Coronary artery (tissue), 2 donors: Measurements from ENCODE around the gene NCAPG.

ENCODE experiments used
- DNase-seq: peaks from one replicate; pipeline ENCODE4 v3.0.0-alpha.2; 2017; ENCODE audit warnings: low spot score
- H3K27ac ChIP-seq, 2 donors: fragments of 200-600 bp; sonication (generic); one replicate each; pipeline ENCODE4 v1.5.1; 2016 to 2019
- H3K4me3 ChIP-seq: fragments of 200-600 bp; sonication (generic); 2 replicates; pipeline ENCODE4 v1.5.1; 2016; ENCODE audit warnings: mild to moderate bottlenecking, moderate library complexity
- CTCF ChIP-seq: fragments of 200-600 bp; sonication (generic); IDR thresholded peaks from one replicate; pipeline ENCODE4 v1.5.1; 2019; ENCODE audit warnings: antibody characterized with exemption

Gene NCAPG

GRCh38 chr4:17794730-17795129 lies 16.0 kb upstream of the NCAPG start:
- Histone ChIP-seq H3K27ac (no peak overlapping the region), H3K4me3 (no peak overlapping the region)
- no peak for TF ChIP-seq CTCF
- no peak for DNase-seq

- no peak for TF ChIP-seq CTCF
- no peak for DNase-seq
- Histone ChIP-seq H3K4me3 (no peak overlapping the region), H3K27ac (no peak overlapping the region)
These were observed 13.0 kb upstream of the NCAPG start for GRCh38 chr4:17797808-17798207.

GRCh38 chr4:17805580-17806155 lies 5.1 kb upstream of the NCAPG start:
- H3K27ac ChIP-seq = no peak overlapping the region
- no peak for TF ChIP-seq CTCF
- H3K4me3 ChIP-seq = no peak overlapping the region
- no peak for DNase-seq

GRCh38 chr4:17807446-17807845 lies 3.3 kb upstream of the NCAPG start:
- no peak for DNase-seq
- H3K27ac ChIP-seq = no peak overlapping the region
- TF ChIP-seq CTCF = no peak
- peak overlapping the region; percentile 76 for H3K4me3 ChIP-seq

GRCh38 chr4:17809667-17810066 lies 1.1 kb upstream of the NCAPG start:
- DNase-seq = no peak
- peak overlapping the region; percentile 76 for H3K4me3 ChIP-seq
- TF ChIP-seq CTCF = no peak
- H3K27ac ChIP-seq = peak overlapping the region; percentile 29 to 91

GRCh38 chr4:17811078-17811603 lies 362 bp downstream of the NCAPG start:
- peak overlapping the region in 1 of 2 donors; percentile 92 for H3K27ac ChIP-seq
- no peak for TF ChIP-seq CTCF
- H3K4me3 ChIP-seq = peak overlapping the region; percentile 76
- no peak for DNase-seq

- Histone ChIP-seq H3K27ac (no peak overlapping the region), H3K4me3 (no peak overlapping the region)
- DNase-seq = no peak
- TF ChIP-seq CTCF = no peak
These were observed 1.3 kb downstream of the NCAPG start for GRCh38 chr4:17812125-17812524.
